GM12878 (cell line): ENCODE measurements around the gene EMILIN2.

ENCODE experiments used
- NRF1 ChIP-seq: conservative IDR thresholded peaks from 2 replicates; pipeline ENCODE4 v1.6.1; 2011; ENCODE audit warnings: mild to moderate bottlenecking, low read depth, low read length, improper control_type of control experiment
- RAD21 ChIP-seq: IDR thresholded peaks from 2 replicates; pipeline ENCODE4 v1.6.1; 2011; ENCODE audit warnings: mild to moderate bottlenecking, low read depth, low read length, moderate library complexity; ENCODE audit not compliant: insufficient read depth
- YBX1 ChIP-seq: fragments of 450-650 bp; IDR thresholded peaks from 2 replicates; pipeline ENCODE4 v1.6.1; 2016; ENCODE audit warnings: antibody characterized with exemption
- YY1 ChIP-seq: IDR thresholded peaks from 2 replicates; pipeline ENCODE4 v1.6.1; 2011; ENCODE audit warnings: low read depth, mild to moderate bottlenecking, low read length

DNA sequence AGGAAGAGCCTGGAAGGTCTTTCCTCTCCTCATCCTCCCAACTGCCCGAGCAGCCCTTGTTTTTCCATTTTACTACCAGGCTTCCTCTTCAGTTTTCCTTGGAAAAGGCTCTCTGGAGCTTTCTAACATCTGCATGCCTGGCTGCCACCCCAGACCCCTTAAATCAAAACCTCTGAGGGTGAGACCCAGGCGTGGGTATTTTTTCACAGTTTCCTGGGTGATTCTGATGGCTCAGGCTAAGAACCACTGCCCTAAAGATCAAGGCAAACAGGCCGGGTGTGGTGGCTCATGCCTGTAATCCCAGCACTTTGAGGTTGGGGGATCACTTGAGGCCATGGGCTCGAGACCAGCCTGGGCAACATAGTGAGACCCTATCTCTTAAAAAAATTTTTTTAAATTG is 35.4 kb downstream of the EMILIN2 start:
- no peak for TF ChIP-seq NRF1
- TF ChIP-seq YY1 = no peak
- TF ChIP-seq YBX1 = no peak
- TF ChIP-seq RAD21 = no peak
